Chondrocyte (in vitro differentiated cells): Measurements from ENCODE around the gene TM7SF2. TPM values are rescaled to one million over a fixed set of nuclear protein-coding genes. Genes with fewer than 3 reads are reported as not detected.

Experiments
- DNase-seq: peaks from one replicate; pipeline ENCODE4 v3.0.0; 2021; ENCODE audit warnings: mixed read lengths, low spot score
- H3K27ac Mint-ChIP-seq: one replicate; pipeline ENCODE4 v1.8.0; 2021; ENCODE audit warnings: mild to moderate bottlenecking, moderate library complexity, mixed read lengths; ENCODE audit not compliant: unreplicated experiment
- H3K27me3 Mint-ChIP-seq: 2 replicates; pipeline ENCODE4 v1.8.0; 2021; ENCODE audit warnings: low read depth, mixed read lengths
- H3K36me3 Mint-ChIP-seq: 2 replicates; pipeline ENCODE4 v1.8.0; 2021; ENCODE audit warnings: low read depth, mixed read lengths
- H3K4me1 Mint-ChIP-seq: 2 replicates; pipeline ENCODE4 v1.8.0; 2021; ENCODE audit warnings: low read depth, mild to moderate bottlenecking, mixed read lengths
- H3K4me3 Mint-ChIP-seq: one replicate; pipeline ENCODE4 v1.8.0; 2021; ENCODE audit warnings: mild to moderate bottlenecking, moderate library complexity, mixed read lengths; ENCODE audit not compliant: unreplicated experiment
- H3K9me3 Mint-ChIP-seq: 2 replicates; pipeline ENCODE4 v1.8.0; 2021; ENCODE audit warnings: low read depth, mixed read lengths
- total RNA-seq: library from RNA; stranded (reverse); gene quantifications from 3 replicates; pipeline ENCODE4 v1.2.1, GENCODE V29; 2021
- TF ChIP-seq, protein P1 (sequence below): fragments of 200-600 bp; sonication (generic); IDR thresholded peaks from 2 replicates; pipeline ENCODE4 v1.5.0; 2021; ENCODE audit warnings: antibody characterized with exemption, mild to moderate bottlenecking, moderate library complexity

TM7SF2 gene
- total RNA-seq, 1 donor from 2014 or later = 10.7 TPM

DNA sequence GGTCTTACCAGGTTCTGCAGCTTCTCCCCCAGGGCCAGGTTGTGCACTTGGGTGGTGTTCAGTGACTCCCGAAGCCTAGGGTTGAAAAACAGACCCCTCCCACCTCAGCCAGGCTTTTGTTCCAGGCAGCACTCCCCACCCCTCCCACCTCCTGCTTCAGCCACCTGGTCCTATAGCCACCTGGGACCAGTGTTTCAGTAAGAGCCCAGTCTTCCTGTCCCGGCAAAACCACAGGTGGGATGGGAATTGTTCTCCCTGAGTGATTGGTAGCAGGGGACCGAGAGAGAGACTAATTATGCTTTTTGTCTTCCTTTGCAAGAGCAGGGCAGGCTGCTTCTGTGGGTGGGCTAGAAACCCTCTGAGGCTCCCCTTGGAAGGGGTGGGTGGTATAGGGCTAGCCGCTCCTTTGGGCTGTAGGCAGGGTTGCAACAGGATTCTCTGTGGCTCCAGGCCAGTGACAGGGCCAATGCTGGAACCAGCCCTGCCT, 44.8 kb upstream of the TM7SF2 start:
- Mint-ChIP-seq H3K4me1 (no peaks in the 10 kb centered on the region), H3K27ac (no peak overlapping the region), H3K9me3 (no peaks in the 10 kb centered on the region), H3K4me3 (no peak overlapping the region), H3K27me3 (no peaks in the 10 kb centered on the region), H3K36me3 (no peaks in the 10 kb centered on the region)
- TF ChIP-seq, protein P1, sequence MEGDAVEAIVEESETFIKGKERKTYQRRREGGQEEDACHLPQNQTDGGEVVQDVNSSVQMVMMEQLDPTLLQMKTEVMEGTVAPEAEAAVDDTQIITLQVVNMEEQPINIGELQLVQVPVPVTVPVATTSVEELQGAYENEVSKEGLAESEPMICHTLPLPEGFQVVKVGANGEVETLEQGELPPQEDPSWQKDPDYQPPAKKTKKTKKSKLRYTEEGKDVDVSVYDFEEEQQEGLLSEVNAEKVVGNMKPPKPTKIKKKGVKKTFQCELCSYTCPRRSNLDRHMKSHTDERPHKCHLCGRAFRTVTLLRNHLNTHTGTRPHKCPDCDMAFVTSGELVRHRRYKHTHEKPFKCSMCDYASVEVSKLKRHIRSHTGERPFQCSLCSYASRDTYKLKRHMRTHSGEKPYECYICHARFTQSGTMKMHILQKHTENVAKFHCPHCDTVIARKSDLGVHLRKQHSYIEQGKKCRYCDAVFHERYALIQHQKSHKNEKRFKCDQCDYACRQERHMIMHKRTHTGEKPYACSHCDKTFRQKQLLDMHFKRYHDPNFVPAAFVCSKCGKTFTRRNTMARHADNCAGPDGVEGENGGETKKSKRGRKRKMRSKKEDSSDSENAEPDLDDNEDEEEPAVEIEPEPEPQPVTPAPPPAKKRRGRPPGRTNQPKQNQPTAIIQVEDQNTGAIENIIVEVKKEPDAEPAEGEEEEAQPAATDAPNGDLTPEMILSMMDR = no peak
- no peak for DNase-seq

DNA sequence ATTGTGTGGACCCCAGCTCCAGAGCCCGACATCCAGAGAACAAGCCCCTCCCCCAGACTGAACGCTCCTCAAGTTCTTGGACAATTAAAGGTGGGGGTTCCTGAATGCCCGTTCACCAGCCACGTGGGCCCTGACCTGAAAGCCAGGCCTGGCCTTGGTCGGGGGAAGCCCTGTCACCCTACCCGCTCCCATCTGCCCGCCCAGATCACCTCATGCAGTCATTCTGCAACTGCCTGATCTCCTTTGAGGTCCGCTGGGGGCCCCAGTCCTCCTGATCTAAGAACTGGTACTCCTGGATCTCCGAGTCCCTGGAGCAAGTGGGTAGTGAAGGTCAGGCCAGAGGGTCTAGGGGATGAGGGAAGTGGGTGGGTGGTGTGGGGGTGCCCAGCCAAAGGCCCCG, 44.2 kb upstream of the TM7SF2 start:
- H3K27me3 Mint-ChIP-seq = no peaks in the 10 kb centered on the region
- no peaks in the 10 kb centered on the region for H3K4me1 Mint-ChIP-seq
- DNase-seq = no peak
- TF ChIP-seq, protein P1 = no peak
- no peak overlapping the region for H3K27ac Mint-ChIP-seq
- no peaks in the 10 kb centered on the region for H3K9me3 Mint-ChIP-seq
- H3K4me3 Mint-ChIP-seq = no peak overlapping the region
- H3K36me3 Mint-ChIP-seq = no peaks in the 10 kb centered on the region

DNA sequence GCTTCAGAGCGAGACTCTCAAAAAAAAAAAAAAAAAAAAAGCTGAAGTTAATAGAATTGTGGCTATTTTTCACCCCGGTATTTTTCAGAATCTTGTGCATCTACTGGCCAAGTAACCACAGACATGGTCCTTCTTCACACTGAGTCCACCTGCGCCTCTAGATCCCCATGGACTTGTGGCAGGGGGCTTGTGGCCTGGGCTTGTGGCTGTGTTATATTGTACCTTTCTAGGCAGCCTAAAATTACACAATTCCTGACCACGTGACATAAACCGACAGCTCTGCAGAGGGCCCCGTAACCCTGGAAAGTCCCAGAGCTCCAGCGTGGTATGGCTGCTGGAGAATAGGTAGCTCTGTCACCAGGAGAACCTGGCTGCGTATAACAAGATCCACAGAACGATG, 42.5 kb upstream of the TM7SF2 start:
- H3K36me3 Mint-ChIP-seq = no peaks in the 10 kb centered on the region
- TF ChIP-seq, protein P1 = no peak
- no peaks in the 10 kb centered on the region for H3K9me3 Mint-ChIP-seq
- H3K27me3 Mint-ChIP-seq = no peaks in the 10 kb centered on the region
- DNase-seq = no peak
- H3K4me1 Mint-ChIP-seq = no peaks in the 10 kb centered on the region
- H3K27ac Mint-ChIP-seq = no peak overlapping the region
- no peak overlapping the region for H3K4me3 Mint-ChIP-seq

DNA sequence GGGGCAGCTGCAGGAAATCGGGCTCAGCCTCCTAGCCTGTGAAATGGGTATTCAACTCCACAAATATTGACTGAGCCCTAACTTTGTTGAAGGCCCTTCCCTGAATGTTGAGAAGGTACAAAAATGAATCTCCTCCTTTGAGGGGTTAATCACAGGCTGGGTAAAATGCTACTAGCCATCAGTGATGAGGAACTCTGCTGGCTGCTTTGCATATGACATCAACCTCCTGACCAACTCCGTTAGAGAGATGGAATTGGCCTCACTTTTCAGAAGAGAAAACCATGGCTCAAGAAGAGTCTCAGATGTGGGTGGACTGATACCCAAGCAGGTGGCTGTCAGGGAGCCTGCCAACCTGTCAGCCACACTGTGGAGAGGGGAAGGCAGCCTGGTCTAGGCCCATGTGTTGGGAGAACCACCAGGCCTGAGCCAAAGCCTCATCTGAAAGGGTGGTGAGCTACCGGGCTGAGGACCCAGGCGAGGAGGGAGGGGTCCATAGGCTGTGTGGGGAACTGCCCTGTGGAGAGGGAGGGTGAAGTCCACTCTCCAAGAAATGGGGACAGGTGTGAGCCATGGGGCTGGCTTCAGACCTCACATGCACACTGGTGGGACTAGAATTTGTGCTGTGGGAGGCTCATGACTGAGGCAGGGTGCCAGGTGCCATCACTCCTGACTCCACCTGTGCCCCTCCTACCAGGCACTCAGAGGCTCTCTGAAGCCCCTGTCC, 39.6 kb upstream of the TM7SF2 start:
- Mint-ChIP-seq H3K27ac (no peak overlapping the region), H3K9me3 (no peaks in the 10 kb centered on the region), H3K36me3 (no peaks in the 10 kb centered on the region), H3K27me3 (no peaks in the 10 kb centered on the region), H3K4me3 (no peak overlapping the region), H3K4me1 (no peaks in the 10 kb centered on the region)
- TF ChIP-seq, protein P1 = no peak
- DNase-seq = no peak

DNA sequence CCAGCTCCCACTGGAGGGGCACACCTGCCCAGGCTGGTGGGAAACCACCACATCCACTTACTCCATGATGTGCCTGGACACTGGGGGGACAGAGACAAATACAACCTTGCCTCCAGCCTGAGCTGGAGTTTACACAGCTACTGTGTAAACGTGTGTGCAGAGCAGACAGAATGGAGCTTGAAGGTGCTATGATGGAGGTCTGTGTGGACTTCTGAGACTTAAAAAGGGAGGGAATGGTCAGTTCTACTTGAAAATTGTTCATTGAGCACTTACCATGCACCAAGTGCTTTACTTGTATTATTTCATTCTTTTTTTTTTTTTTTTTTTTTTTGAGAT, 39.1 kb upstream of the TM7SF2 start:
- Mint-ChIP-seq H3K36me3 (no peaks in the 10 kb centered on the region), H3K4me1 (no peaks in the 10 kb centered on the region), H3K9me3 (no peaks in the 10 kb centered on the region), H3K27me3 (no peaks in the 10 kb centered on the region), H3K27ac (no peak overlapping the region), H3K4me3 (no peak overlapping the region)
- DNase-seq = no peak
- TF ChIP-seq, protein P1 = no peak
